HepG2 (cell line): Measurements from ENCODE around the gene DUS1L. TPM values are rescaled to one million over a fixed set of nuclear protein-coding genes. Genes with fewer than 3 reads are reported as not detected.
A peak's percentile ranks its signal among the peaks of the same experiment; 100 is the strongest.

Source experiments
- CBFB ChIP-seq: sonication (generic); formaldehyde crosslinking; IDR thresholded peaks from 2 replicates; pipeline ENCODE4 v1.4.0; 2020; ENCODE audit warnings: missing genetic modification reagents
- GATA4 ChIP-seq: sonication (generic); IDR thresholded peaks from 2 replicates; pipeline ENCODE4 v1.6.1; 2016; ENCODE audit warnings: antibody characterized with exemption, low read depth, borderline replicate concordance
- HES4 ChIP-seq: sonication (generic); formaldehyde crosslinking; IDR thresholded peaks from 2 replicates; pipeline ENCODE4 v1.9.0; 2021; ENCODE audit warnings: mild to moderate bottlenecking, missing genetic modification reagents, borderline replicate concordance
- HNRNPLL ChIP-seq: fragments of 200-400 bp; formaldehyde crosslinking; IDR thresholded peaks from 2 replicates; pipeline ENCODE4 v1.6.1; 2017; ENCODE audit warnings: mild to moderate bottlenecking, low read depth, low read length; ENCODE audit not compliant: poor library complexity, severe bottlenecking
- HOXA7 ChIP-seq: sonication (generic); formaldehyde crosslinking; IDR thresholded peaks from 2 replicates; pipeline ENCODE4 v1.8.1; 2022; ENCODE audit warnings: mild to moderate bottlenecking, missing genetic modification reagents, moderate library complexity
- NCOA1 ChIP-seq: sonication (generic); formaldehyde crosslinking; IDR thresholded peaks from 2 replicates; pipeline ENCODE4 v1.9.0; 2021; ENCODE audit warnings: missing genetic modification reagents
- PHF21A ChIP-seq: sonication (generic); formaldehyde crosslinking; IDR thresholded peaks from 2 replicates; pipeline ENCODE4 v1.5.0; 2020; ENCODE audit warnings: mild to moderate bottlenecking, missing genetic modification reagents
- TP53 ChIP-seq: sonication (generic); formaldehyde crosslinking; conservative IDR thresholded peaks from 2 replicates; pipeline ENCODE4 v1.4.0; 2020; ENCODE audit warnings: missing genetic modification reagents
- ZBTB1 ChIP-seq: sonication (generic); formaldehyde crosslinking; IDR thresholded peaks from 2 replicates; pipeline ENCODE4 v1.4.0; 2020; ENCODE audit warnings: missing genetic modification reagents, borderline replicate concordance
- ZMYM3 ChIP-seq: sonication (generic); formaldehyde crosslinking; IDR thresholded peaks from 2 replicates; pipeline ENCODE4 v1.5.1; 2020; ENCODE audit warnings: mild to moderate bottlenecking, missing genetic modification reagents
- ZNF207 ChIP-seq: fragments of 450-650 bp; IDR thresholded peaks from 2 replicates; pipeline ENCODE4 v1.6.1; 2016; ENCODE audit warnings: antibody characterized with exemption, borderline replicate concordance
- ZNF225 ChIP-seq: sonication (generic); formaldehyde crosslinking; IDR thresholded peaks from 2 replicates; pipeline ENCODE4 v1.4.0; 2020; ENCODE audit warnings: mild to moderate bottlenecking, missing genetic modification reagents
- ZNF383 ChIP-seq: sonication (generic); formaldehyde crosslinking; IDR thresholded peaks from 2 replicates; pipeline ENCODE4 v1.4.0; 2020; ENCODE audit warnings: missing genetic modification reagents, mild to moderate bottlenecking, borderline replicate concordance
- ZNF619 ChIP-seq: sonication (generic); formaldehyde crosslinking; IDR thresholded peaks from 2 replicates; pipeline ENCODE4 v1.4.0; 2020; ENCODE audit warnings: mild to moderate bottlenecking, missing genetic modification reagents
- ZNF703 ChIP-seq: sonication (generic); formaldehyde crosslinking; IDR thresholded peaks from 2 replicates; pipeline ENCODE4 v1.5.1; 2020; ENCODE audit warnings: missing genetic modification reagents, mild to moderate bottlenecking, moderate library complexity, borderline replicate concordance
- ZNF883 ChIP-seq: sonication (generic); formaldehyde crosslinking; IDR thresholded peaks from 2 replicates; pipeline ENCODE4 v1.5.1; 2020; ENCODE audit warnings: mild to moderate bottlenecking, missing genetic modification reagents; ENCODE audit errors: not compliant biosample characterization
- polyA plus RNA-seq, 8 experiments: library from polyadenylated mRNA; depleted of rRNA in 3 of 8; stranded (reverse) in 7 of 8; unstranded in 1 of 8; fragments of >200 nt; fragmentation: Illumina TruSeq in 4 of 8; extraction: Trizol in 4 of 8; gene quantifications; 2 replicates each; pipeline versions ENCODE4 v1.2.1 to v1.2.3, GENCODE V29; 2011 to 2016; ENCODE audit warnings: low read depth in 4 of 8, missing spikeins in 1 of 8, mixed read lengths in 1 of 8; ENCODE audit not compliant: insufficient read depth in 1 of 8
- total RNA-seq, 5 experiments: library from RNA; depleted of rRNA; stranded (reverse); fragments of >200 nt; fragmentation: Illumina TruSeq; extraction: Trizol; gene quantifications; 2 replicates each; pipeline ENCODE4 v1.2.3, GENCODE V29; 2016; ENCODE audit warnings: low read depth in 1 of 5
- TF ChIP-seq, protein P1 (sequence below): sonication (generic); formaldehyde crosslinking; IDR thresholded peaks from 2 replicates; pipeline ENCODE4 v1.5.0; 2020; ENCODE audit warnings: missing genetic modification reagents
- TF ChIP-seq, protein P2 (sequence below): sonication (generic); formaldehyde crosslinking; IDR thresholded peaks from 2 replicates; pipeline ENCODE4 v1.4.0; 2020; ENCODE audit warnings: missing genetic modification reagents
- TF ChIP-seq, protein P3 (sequence below): sonication (generic); formaldehyde crosslinking; IDR thresholded peaks from 2 replicates; pipeline ENCODE4 v1.4.0; 2020; ENCODE audit warnings: missing genetic modification reagents
- TF ChIP-seq, protein P4 (sequence below): IDR thresholded peaks from 2 replicates; pipeline ENCODE4 v1.6.1; 2012; ENCODE audit warnings: low read length, improper control_type of control experiment
- TF ChIP-seq, protein P5 (sequence below): IDR thresholded peaks from 2 replicates; pipeline ENCODE4 v1.6.1; 2016; ENCODE audit warnings: control low read depth

DUS1L gene
- total and polyA plus RNA-seq, 2 of the 13 experiments (the other 11 are each of a cell fraction or from before 2014, with no cell fraction given), result 81.0 to 109 TPM

DNA sequence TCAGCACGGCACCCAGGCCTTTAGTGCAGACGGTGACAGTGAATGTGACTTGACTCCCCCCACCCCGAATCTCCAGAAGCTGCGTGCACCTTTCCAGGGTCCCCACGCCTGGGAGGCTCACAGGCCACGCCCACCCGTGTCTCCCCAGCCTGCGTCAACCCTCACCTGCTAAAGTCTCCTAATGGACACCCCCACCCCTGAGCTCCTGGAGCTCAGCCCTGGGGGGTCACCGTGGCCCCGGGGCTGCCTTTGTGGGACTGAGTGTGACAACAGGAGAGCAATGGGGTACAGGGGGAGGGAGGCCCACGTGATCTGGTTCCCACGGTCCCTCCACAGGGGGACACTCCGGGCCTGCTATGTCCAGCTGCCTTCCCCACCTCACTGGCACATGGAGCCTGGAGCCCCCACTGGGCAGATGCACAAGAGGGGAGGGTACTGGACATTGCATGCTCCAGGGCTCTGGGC, 39.8 kb upstream of the DUS1L start (continued):
- TF ChIP-seq, protein P1, sequence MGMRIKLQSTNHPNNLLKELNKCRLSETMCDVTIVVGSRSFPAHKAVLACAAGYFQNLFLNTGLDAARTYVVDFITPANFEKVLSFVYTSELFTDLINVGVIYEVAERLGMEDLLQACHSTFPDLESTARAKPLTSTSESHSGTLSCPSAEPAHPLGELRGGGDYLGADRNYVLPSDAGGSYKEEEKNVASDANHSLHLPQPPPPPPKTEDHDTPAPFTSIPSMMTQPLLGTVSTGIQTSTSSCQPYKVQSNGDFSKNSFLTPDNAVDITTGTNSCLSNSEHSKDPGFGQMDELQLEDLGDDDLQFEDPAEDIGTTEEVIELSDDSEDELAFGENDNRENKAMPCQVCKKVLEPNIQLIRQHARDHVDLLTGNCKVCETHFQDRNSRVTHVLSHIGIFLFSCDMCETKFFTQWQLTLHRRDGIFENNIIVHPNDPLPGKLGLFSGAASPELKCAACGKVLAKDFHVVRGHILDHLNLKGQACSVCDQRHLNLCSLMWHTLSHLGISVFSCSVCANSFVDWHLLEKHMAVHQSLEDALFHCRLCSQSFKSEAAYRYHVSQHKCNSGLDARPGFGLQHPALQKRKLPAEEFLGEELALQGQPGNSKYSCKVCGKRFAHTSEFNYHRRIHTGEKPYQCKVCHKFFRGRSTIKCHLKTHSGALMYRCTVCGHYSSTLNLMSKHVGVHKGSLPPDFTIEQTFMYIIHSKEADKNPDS (CRISPR knock-in tag), result 0 out of 2 replicates have a peak, but pooled peaks have one; percentile 51
- TF ChIP-seq HES4 (CRISPR knock-in tag) (no peak), ZMYM3 (CRISPR knock-in tag) (no peak), ZNF883 (CRISPR knock-in tag) (no peak), ZNF207 (no peak), ZNF383 (no peak), HNRNPLL (peak; percentile 11), HOXA7 (no peak), CBFB (CRISPR knock-in tag) (no peak), ZNF619 (CRISPR knock-in tag) (no peak), ZBTB1 (CRISPR knock-in tag) (no peak), ZNF225 (no peak), GATA4 (no peak), ZNF703 (CRISPR knock-in tag) (0 out of 2 replicates have a peak, but pooled peaks have one; percentile 11), PHF21A (no peak), TP53 (CRISPR knock-in tag) (no peak), NCOA1 (CRISPR knock-in tag) (no peak)
- TF ChIP-seq, protein P2, sequence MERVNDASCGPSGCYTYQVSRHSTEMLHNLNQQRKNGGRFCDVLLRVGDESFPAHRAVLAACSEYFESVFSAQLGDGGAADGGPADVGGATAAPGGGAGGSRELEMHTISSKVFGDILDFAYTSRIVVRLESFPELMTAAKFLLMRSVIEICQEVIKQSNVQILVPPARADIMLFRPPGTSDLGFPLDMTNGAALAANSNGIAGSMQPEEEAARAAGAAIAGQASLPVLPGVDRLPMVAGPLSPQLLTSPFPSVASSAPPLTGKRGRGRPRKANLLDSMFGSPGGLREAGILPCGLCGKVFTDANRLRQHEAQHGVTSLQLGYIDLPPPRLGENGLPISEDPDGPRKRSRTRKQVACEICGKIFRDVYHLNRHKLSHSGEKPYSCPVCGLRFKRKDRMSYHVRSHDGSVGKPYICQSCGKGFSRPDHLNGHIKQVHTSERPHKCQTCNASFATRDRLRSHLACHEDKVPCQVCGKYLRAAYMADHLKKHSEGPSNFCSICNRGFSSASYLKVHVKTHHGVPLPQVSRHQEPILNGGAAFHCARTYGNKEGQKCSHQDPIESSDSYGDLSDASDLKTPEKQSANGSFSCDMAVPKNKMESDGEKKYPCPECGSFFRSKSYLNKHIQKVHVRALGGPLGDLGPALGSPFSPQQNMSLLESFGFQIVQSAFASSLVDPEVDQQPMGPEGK (CRISPR knock-in tag), result 0 out of 2 replicates have a peak, but pooled peaks have one; percentile 40
- TF ChIP-seq, protein P3, sequence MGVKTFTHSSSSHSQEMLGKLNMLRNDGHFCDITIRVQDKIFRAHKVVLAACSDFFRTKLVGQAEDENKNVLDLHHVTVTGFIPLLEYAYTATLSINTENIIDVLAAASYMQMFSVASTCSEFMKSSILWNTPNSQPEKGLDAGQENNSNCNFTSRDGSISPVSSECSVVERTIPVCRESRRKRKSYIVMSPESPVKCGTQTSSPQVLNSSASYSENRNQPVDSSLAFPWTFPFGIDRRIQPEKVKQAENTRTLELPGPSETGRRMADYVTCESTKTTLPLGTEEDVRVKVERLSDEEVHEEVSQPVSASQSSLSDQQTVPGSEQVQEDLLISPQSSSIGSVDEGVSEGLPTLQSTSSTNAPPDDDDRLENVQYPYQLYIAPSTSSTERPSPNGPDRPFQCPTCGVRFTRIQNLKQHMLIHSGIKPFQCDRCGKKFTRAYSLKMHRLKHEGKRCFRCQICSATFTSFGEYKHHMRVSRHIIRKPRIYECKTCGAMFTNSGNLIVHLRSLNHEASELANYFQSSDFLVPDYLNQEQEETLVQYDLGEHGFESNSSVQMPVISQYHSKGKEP, result no peak
- TF ChIP-seq, protein P4, sequence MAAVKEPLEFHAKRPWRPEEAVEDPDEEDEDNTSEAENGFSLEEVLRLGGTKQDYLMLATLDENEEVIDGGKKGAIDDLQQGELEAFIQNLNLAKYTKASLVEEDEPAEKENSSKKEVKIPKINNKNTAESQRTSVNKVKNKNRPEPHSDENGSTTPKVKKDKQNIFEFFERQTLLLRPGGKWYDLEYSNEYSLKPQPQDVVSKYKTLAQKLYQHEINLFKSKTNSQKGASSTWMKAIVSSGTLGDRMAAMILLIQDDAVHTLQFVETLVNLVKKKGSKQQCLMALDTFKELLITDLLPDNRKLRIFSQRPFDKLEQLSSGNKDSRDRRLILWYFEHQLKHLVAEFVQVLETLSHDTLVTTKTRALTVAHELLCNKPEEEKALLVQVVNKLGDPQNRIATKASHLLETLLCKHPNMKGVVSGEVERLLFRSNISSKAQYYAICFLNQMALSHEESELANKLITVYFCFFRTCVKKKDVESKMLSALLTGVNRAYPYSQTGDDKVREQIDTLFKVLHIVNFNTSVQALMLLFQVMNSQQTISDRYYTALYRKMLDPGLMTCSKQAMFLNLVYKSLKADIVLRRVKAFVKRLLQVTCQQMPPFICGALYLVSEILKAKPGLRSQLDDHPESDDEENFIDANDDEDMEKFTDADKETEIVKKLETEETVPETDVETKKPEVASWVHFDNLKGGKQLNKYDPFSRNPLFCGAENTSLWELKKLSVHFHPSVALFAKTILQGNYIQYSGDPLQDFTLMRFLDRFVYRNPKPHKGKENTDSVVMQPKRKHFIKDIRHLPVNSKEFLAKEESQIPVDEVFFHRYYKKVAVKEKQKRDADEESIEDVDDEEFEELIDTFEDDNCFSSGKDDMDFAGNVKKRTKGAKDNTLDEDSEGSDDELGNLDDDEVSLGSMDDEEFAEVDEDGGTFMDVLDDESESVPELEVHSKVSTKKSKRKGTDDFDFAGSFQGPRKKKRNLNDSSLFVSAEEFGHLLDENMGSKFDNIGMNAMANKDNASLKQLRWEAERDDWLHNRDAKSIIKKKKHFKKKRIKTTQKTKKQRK, result no peak
- TF ChIP-seq, protein P5, sequence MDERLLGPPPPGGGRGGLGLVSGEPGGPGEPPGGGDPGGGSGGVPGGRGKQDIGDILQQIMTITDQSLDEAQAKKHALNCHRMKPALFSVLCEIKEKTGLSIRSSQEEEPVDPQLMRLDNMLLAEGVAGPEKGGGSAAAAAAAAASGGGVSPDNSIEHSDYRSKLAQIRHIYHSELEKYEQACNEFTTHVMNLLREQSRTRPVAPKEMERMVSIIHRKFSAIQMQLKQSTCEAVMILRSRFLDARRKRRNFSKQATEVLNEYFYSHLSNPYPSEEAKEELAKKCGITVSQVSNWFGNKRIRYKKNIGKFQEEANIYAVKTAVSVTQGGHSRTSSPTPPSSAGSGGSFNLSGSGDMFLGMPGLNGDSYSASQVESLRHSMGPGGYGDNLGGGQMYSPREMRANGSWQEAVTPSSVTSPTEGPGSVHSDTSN (CRISPR knock-in tag), result no peak
